MG63 (cell line): Measurements from ENCODE around the gene TASOR2. TPM values are rescaled to one million over a fixed set of nuclear protein-coding genes. Genes with fewer than 3 reads are reported as not detected.

Experiments
- DNase-seq: peaks from one replicate; pipeline ENCODE4 v3.0.0-alpha.2; 2020
- H3K27me3 ChIP-seq: fragments of 250-450 bp; sonication (Bioruptor Pico); 2 replicates; pipeline ENCODE4 v1.5.1; 2020; ENCODE audit warnings: mild to moderate bottlenecking, moderate library complexity
- H3K36me3 ChIP-seq: fragments of 250-450 bp; sonication (Bioruptor Pico); 2 replicates; pipeline ENCODE4 v1.5.1; 2020; ENCODE audit warnings: mild to moderate bottlenecking, moderate library complexity
- H3K4me3 ChIP-seq: fragments of 250-450 bp; sonication (Bioruptor Pico); 2 replicates; pipeline ENCODE4 v1.5.1; 2020; ENCODE audit warnings: mild to moderate bottlenecking, moderate library complexity
- H3K9me3 ChIP-seq: fragments of 250-450 bp; sonication (Bioruptor Pico); 2 replicates; pipeline ENCODE4 v1.5.1; 2020; ENCODE audit warnings: mild to moderate bottlenecking, moderate library complexity
- total RNA-seq: library from RNA; depleted of rRNA; stranded (reverse); fragments of >200 nt; shearing (Covaris generic); gene quantifications from 2 replicates; pipeline ENCODE4 v1.2.3, GENCODE V29; 2014; ENCODE audit warnings: low replicate concordance

TASOR2 gene
- total RNA-seq, 1 experiment from 2014 or later: 18.1 TPM

DNA sequence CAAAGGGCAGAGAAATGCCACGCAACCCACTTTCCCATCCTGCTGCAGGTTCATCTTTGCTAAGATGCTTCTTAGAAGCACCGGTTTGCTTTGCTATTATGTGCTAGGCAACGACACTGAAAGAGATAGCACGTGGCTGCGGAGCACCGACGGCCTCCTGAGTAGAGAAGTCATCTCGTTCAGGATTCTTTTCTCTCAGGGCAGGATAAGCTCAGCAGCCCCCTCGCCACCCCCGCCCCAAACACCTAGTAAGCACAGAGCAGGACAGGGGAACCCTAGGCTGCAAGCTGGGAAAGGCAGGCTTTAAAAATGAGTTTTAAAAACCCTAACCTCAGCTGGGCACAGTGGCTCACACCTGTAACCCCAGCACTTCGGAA is 33.3 kb upstream of the TASOR2 start:
- no peak for DNase-seq
- no peaks in the 10 kb centered on the region for H3K36me3 ChIP-seq
- no peaks in the 10 kb centered on the region for H3K9me3 ChIP-seq
- no peak overlapping the region for H3K4me3 ChIP-seq
- H3K27me3 ChIP-seq: no peaks in the 10 kb centered on the region

DNA sequence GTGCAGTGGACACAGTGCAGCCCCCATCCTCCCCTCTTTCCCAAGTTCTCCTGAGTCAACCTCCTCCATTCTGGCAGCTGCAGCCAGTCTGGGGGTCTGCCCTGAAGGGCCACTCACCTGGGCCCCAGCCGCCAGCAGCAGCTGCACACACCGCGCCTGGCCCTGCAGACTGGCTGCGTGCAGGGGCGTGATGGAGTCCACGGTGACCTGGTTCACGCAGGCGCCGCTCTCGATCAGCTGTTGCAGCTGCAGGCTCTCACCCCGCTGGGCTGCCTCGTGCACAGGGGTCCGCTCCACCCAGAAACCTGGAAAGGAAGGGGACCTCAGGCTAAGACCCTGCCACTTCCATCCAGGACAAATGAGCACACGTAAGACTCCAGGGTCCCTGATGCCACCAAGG is 31.9 kb upstream of the TASOR2 start:
- Histone ChIP-seq H3K9me3 (no peaks in the 10 kb centered on the region), H3K27me3 (no peaks in the 10 kb centered on the region), H3K36me3 (no peaks in the 10 kb centered on the region), H3K4me3 (no peak overlapping the region)
- no peak for DNase-seq

DNA sequence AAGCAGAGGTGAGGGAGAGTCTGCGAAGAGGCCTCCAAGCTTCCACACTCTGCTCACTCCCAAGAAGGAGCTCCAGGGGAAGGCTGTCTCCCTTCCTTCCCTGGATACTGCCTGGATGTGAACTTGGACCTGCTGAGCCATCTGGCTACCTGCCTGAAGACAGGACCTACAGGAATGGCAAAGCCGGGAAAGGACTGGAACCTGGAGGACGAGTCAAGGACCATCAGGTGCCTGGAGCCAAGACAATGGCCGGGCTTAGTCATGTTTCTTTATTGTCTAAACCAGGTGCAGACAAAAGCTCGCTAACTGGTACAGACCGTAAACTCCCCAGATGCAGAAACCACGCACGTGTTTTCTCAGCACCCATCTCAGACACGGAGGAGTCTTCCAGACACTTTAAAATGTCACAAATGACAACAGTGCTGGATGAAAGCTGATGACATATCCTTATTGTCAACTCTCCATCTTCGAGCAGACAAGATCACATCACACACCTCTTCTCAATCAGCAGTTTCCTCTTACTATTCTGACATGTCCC is 30.4 kb upstream of the TASOR2 start:
- Histone ChIP-seq H3K4me3 (no peak overlapping the region), H3K27me3 (no peaks in the 10 kb centered on the region), H3K36me3 (no peaks in the 10 kb centered on the region), H3K9me3 (no peaks in the 10 kb centered on the region)
- DNase-seq: no peak

DNA sequence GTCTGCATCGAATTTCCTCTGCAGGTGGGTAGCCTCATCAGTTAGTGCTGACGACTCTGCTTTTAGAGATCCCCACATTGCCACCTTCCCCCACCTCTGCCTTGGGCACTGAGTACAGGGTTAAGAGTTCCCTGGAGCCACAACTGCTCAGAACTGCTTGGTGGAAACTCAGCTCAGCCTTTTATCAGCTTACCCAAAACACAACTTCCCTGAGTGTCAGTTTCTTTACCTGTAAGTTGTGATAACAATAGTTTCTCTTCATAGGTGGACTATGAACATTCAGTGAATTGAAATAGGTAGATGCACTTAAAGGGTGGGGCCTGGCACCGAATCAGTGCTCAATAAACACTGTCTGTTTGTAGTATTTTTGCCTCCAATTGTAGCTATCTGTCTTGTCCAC is 29.5 kb upstream of the TASOR2 start:
- no peak for DNase-seq
- Histone ChIP-seq H3K4me3 (no peak overlapping the region), H3K36me3 (no peaks in the 10 kb centered on the region), H3K27me3 (no peaks in the 10 kb centered on the region), H3K9me3 (no peaks in the 10 kb centered on the region)

DNA sequence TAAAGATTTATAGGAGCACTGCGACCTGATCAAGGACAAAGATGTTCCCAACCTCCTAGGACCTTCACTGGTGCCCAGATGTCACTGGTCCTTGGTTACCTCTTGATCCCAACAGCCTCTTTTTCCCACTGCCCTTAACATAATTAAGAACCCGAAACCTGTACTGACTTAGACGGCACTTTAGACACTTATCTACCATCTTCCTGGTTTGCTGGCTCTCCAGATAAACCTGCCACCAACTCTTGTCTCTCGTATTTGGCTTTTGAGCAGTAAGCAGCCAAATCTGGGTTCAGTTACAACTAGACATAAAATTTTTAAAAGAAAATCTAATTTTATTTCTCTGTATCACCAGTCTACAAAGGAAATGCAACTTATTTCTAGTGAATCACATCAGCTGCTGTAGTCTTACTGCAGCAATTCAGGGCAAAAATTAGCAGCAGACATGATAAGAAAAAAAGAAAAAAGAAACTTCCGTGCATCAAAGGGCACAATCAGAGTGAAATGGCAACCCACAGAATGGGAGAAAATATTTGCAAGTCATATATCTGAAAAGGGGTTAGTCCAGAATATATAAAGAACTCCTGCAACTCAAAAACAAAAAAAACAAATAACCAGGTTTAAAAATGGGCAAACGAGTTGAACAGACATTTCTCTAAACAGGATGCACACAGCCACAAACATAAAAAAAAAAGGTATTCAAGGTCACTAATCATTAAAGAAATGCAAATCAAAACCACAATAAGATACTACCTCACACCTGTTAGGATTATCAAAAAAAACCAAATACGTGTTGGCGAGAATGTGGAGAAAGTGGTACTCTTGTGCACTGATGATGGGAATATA is 27.7 kb upstream of the TASOR2 start:
- DNase-seq: no peak
- Histone ChIP-seq H3K4me3 (no peak overlapping the region), H3K9me3 (no peaks in the 10 kb centered on the region), H3K27me3 (no peaks in the 10 kb centered on the region), H3K36me3 (no peaks in the 10 kb centered on the region)

DNA sequence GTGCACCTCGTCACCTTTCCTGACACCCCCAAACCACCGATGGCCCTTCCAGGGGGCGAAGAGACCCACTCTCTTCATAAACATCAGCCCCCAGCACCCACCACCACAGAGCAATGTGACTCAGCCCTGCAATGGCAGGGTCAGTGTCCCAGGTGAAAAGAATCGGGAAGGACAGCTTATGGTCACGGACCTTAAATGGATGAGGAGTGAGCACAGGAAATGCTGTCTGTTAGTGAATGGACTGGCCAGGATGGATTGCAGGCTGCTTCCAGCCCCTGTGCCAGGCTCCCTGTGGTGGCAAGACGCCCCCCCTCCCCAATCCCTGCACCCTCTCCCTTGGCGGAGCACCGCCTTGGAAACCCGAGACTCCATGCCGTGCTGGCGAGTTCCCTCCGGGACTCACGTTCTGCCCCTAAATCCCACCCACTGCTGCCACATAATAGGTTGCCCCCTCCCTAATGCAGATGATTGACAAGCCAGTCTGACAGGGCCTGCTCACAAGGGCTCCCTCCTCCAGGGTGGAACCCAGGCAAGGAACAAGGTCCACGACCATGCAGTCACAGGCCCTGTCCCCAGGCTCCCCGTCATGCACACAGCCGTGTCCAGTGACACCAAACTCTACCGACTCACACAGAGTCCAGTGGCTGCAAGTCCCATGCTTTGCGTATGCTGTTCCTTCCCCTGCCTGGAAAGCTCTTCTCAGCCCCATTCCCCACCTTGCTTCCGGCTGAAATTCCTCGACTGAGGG is 25.6 kb upstream of the TASOR2 start:
- no peak for DNase-seq
- H3K4me3 ChIP-seq: no peak overlapping the region
- no peaks in the 10 kb centered on the region for H3K27me3 ChIP-seq
- H3K36me3 ChIP-seq: no peaks in the 10 kb centered on the region
- no peaks in the 10 kb centered on the region for H3K9me3 ChIP-seq

DNA sequence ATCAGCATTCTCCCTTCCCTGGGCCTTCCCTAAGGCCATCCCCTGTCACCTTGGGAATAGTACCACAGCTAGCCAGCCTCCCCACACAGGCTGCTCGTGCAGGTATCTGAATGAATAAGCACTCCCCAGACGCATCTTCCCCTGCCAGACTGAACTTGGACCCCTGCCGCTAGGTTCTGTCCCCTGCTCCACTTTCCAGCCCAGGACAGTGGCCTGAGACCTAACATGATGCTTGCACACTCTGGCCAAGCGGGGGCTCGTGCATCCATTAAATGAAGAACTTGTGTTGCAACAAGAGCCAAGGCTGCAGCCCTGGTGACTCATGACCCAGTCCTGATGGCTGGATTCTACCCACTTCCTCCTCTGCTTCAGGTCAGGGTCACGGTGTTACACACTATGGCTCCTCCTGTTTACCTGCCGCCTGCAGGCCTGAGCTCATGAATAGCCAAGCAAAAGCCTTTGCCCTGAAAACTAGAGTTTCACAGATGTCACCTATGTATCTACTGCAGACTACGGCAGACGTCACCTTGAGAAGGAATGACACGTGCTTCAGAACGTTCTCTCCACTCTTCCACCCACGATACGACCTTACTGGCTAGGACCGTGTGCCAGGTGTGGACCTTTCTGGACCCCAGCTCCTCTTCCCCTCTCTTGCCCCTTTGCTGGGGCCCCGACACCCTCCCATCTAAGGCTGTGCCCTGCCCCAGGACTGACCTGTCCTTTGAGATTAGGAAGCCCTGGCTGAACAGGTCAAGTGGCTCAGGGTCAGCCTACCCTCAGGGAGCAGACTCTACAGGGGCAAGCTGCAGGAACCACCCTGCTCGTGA is 24.7 kb upstream of the TASOR2 start:
- no peaks in the 10 kb centered on the region for H3K27me3 ChIP-seq
- peak; percentile 23 for DNase-seq
- no peak overlapping the region for H3K4me3 ChIP-seq
- H3K9me3 ChIP-seq: no peaks in the 10 kb centered on the region
- no peaks in the 10 kb centered on the region for H3K36me3 ChIP-seq

DNA sequence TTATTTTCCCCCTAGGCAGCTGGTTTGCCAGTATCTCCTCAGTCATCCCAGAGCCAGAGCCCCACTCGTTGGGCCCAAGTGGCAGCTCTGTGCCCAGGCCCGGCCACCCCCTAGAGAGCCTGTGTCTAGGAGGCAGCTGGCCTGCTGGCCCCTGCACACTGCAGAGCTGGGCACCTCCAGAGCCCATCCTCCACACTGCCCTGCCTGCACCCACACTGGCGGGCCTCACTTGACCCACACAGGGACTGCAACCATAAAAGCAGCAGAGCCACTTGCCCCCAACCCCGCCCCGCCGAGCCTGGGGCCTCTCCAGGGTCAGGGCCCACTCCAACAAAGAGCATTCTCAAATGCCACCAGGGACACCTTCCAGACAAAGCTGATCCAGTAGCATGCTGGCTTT is 23.6 kb upstream of the TASOR2 start:
- Histone ChIP-seq H3K9me3 (no peaks in the 10 kb centered on the region), H3K4me3 (no peak overlapping the region), H3K27me3 (no peaks in the 10 kb centered on the region), H3K36me3 (no peaks in the 10 kb centered on the region)
- no peak for DNase-seq

DNA sequence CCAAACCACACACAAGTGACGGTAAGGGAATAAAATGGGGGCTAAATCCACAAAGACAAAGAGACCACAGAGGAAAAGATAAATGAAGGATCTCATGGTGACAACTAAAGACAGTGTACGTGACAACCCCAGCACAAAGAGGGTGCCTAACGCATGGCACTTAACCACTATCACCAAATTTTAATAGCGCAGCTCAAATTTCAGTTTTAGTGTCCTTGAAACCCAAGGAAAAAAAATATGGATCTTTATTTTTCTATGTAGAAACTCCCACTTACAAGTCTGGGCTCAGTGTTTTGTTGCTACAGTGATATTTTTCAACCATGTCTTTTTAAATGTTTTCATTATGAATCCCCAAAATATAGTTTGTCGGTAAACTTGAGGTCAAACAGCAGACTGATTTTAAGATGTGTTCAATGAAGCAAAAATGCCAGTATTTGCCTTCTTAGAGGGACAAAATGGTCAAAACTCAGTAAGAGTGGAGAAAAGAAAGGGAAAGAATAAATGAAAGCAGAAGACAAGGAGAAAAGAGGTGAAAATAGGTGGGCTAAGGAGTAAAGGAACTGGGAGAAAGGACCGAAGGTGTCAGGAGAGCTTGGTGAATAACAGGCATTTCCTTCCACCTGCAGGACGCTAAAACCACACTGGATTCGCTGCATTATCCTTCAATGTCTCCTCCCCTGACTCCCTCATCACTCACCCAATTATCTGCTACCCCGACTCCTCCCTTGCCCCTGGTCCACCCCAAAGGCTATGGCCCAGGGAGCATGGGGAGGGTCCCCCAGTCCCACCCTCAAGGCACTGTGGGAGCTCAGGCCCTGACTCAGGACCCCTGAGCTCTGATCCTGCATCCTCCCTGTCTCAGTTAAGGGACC is 21.7 kb upstream of the TASOR2 start:
- no peak for DNase-seq
- Histone ChIP-seq H3K4me3 (no peak overlapping the region), H3K27me3 (no peaks in the 10 kb centered on the region; the same call in 1 of the 2 replicates), H3K9me3 (no peaks in the 10 kb centered on the region), H3K36me3 (no peaks in the 10 kb centered on the region)

DNA sequence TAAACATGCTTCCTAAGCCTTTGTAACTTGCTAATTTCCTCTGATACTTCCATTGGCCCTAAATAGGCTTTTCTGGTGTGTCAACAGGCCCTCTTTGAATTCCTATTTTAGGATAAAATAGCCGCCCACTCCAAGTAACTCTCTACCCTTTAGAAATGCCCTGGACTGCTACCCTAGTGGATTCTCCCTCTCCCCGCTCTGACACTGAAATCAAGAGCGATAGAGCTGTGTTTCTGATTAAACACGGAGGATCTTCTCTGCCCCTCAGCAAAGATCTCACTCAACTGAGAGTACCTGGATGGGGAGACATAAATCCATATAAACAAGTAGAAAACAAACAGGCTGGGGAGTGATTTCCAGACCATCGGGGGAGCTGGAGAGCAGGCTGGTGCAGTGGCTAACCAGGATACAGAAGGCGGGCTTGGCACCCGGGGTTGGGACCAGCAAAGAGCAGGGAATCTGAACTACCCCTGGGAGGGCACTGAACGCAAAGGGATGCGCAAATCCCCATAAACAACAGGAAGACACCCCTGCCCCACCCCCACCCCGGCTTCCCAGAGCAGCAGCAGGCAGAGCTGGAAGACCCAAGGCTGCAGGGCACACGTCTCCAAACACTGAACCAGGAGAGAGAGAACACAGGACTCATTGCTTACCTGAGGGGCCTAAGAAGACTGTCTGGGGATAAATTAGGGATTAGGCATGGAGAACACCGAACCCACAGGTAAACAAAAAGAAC is 20.8 kb upstream of the TASOR2 start:
- no peak for DNase-seq
- no peaks in the 10 kb centered on the region for H3K36me3 ChIP-seq
- no peaks in the 10 kb centered on the region; the same call in 1 of the 2 replicates for H3K27me3 ChIP-seq
- H3K4me3 ChIP-seq: no peak overlapping the region
- no peaks in the 10 kb centered on the region for H3K9me3 ChIP-seq

DNA sequence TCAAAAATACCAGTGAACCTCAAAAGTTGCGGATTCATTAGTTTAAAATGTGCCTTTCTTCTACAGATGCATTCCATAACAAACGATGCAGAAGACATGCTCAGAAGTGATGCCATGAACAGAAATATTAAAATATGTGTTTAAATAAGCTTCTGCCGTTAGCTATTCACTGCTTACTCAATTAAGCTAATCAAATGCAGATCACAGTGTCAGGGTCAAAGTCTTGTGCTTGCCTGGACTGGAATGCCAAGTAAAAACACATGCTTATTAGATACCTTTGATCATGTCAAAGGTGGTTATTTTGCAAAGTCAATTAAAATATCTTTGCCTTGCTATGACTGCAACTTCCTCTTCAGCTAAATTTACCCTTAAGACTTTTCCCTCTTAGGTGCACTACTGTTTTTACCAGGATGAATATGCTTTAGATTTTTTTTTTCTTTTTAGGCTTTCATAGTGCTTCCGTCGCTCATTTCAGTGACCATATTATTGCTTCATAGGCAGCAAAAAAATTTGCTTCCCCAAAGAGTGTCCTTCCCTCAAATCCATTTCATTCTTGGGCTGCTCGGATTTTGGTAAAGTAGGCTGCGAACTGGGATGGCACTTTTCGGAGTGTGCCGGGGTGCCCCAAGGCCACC is 19.1 kb upstream of the TASOR2 start:
- Histone ChIP-seq H3K9me3 (no peaks in the 10 kb centered on the region), H3K27me3 (no peaks in the 10 kb centered on the region; the same call in 1 of the 2 replicates), H3K4me3 (peak overlapping the region; percentile 55), H3K36me3 (no peaks in the 10 kb centered on the region)
- no peak for DNase-seq

DNA sequence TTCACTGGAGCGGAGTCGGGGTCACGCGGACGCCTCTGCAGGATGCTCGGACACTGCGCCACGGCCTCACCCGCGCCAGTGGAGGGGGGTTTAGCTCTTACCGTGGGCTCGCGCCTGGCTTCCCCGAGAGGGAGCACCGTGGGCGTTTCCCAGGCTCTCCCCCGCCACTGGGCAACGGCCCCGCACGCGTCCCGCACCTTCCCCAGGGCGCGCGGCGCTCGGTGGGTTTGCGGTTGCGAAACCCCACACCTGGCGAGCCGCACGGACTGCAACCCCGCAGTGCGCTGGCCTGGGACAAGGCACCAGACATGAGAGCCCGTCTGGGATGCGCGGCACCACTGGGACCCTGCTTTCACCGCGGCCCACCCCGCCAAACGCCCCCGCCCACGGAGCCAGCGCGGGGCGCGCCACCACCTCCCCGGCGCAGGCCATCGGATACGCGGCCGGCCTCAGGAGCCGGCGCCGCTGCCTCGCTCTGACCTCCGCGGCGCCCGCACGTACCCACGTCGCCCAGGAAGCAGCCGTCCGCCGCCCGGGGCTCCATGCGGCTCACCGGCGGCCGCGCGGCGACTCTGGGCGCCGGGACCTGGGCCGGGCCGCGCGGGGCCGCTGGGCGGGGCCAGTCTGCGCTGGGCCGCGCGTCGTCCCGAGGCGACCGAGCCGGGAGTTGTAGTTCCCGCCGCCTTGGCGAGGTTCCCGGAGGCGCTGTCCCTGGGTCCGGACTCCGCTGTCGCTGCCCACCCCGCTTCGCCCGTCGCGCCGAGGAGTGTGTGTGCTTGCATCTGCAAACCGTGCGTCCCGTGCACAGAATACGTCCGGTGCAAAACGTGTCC is 18.4 kb upstream of the TASOR2 start, which contains the start of gene ASB13:
Gene ASB13, minus strand, starts transcription at position 588 of the 833 bp plus-strand sequence. Its CDS starts 44 bp downstream, at position 544.
- peak; percentile 54 for DNase-seq

DNA sequence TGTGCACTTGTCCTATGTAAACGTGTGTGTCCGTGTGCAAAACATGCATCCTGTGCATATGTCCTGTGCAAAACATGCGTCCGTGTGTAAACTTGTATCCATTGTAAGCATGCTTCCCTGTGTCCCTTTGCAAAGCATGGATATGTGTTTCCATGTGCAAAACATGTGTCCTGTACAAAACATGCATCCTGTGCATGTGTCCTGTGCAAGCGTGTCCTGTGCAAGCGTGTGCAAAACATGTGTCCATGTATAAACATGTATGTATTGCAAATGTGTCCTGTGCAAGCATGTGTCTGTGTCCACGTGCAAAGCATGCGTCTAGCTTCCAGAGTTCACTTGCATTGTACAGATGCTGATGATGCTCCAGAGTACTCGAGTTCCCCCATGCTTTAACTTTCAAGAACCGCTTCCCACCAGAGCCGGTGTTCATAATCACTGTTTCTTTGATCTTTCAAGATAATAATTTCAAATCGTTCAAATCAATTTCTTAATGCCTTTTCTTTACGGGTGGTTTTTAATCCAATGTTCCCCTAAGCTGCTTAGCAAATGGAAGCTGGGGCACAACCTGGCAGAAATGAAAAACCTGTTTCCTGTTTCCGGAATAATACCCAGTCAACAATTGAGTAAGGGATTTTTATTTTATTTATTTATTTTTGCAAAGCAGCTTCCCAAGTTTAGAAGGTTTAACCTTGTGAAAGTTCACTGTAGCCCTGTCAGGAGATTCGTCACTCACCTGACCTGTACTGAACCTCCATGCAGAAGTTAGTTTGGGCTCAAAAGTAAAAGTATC is 17.6 kb upstream of the TASOR2 start:
- peak overlapping the region; percentile 55 for H3K4me3 ChIP-seq
- H3K9me3 ChIP-seq: no peaks in the 10 kb centered on the region
- no peak for DNase-seq
- no peaks in the 10 kb centered on the region for H3K36me3 ChIP-seq
- no peaks in the 10 kb centered on the region; the same call in 1 of the 2 replicates for H3K27me3 ChIP-seq

More for the DNA sequence above, 18.4 kb upstream of the TASOR2 start, which contains the start of gene ASB13:
- Histone ChIP-seq H3K36me3 (no peaks in the 10 kb centered on the region), H3K9me3 (no peaks in the 10 kb centered on the region), H3K4me3 (peak within 1 kb of the TSS; percentile 55), H3K27me3 (no peaks in the 10 kb centered on the region; the same call in 1 of the 2 replicates)
